WTC11 (cell line): ENCODE measurements around the gene CDH13. TPM values are rescaled to one million over a fixed set of nuclear protein-coding genes. Genes with fewer than 3 reads are reported as not detected.

ENCODE experiments used
- ATAC-seq: fragments of 200-7000 bp; cut with Tn5 transposase; 2 replicates; pipeline ENCODE4 v1.10.0; 2021; ENCODE audit warnings: mild to moderate bottlenecking, moderate library complexity
- CTCF ChIA-PET: fragments of 300-600 bp; sonication (Branson Sonifier 250); formaldehyde crosslinking; loops from one replicate; lab custom pipeline; 2021; ENCODE audit warnings: antibody characterized with exemption; lab: Charles Lee
- POLR2A ChIA-PET: fragments of 350-600 bp; sonication (Branson Sonifier 250); formaldehyde crosslinking; loops from one replicate; lab custom pipeline; 2021; ENCODE audit warnings: antibody characterized with exemption; lab: Charles Lee
- DNase-seq: peaks from one replicate; pipeline ENCODE4 v3.0.0; 2021; ENCODE audit warnings: low spot score
- H3K27ac Mint-ChIP-seq: 2 replicates; pipeline ENCODE4 v1.8.0; 2021; ENCODE audit warnings: mixed read lengths
- H3K27me3 Mint-ChIP-seq: 2 replicates; pipeline ENCODE4 v1.8.0; 2021; ENCODE audit warnings: low read depth, mild to moderate bottlenecking, moderate library complexity, mixed read lengths
- H3K36me3 Mint-ChIP-seq: 2 replicates; pipeline ENCODE4 v1.8.0; 2021; ENCODE audit warnings: mixed read lengths
- H3K4me1 Mint-ChIP-seq: 2 replicates; pipeline ENCODE4 v1.8.0; 2022; ENCODE audit warnings: mixed read lengths
- H3K4me3 Mint-ChIP-seq: 2 replicates; pipeline ENCODE4 v1.8.0; 2021; ENCODE audit warnings: mild to moderate bottlenecking, moderate library complexity, mixed read lengths
- H3K9me3 Mint-ChIP-seq: 2 replicates; pipeline ENCODE4 v1.8.0; 2021; ENCODE audit warnings: mixed read lengths
- ARID4B ChIP-seq: sonication (generic); formaldehyde crosslinking; IDR thresholded peaks from 2 replicates; pipeline ENCODE4 v1.8.0; 2023; ENCODE audit warnings: missing genetic modification reagents, mild to moderate bottlenecking, borderline replicate concordance
- IRF2 ChIP-seq: sonication (generic); formaldehyde crosslinking; IDR thresholded peaks from 2 replicates; pipeline ENCODE4 v1.8.0; 2022; ENCODE audit warnings: low read depth, missing genetic modification reagents, borderline replicate concordance
- NFATC4 ChIP-seq: fragments of 250-450 bp; sonication (Bioruptor Pico); IDR thresholded peaks from 2 replicates; pipeline ENCODE4 v1.9.0; 2021; ENCODE audit warnings: mild to moderate bottlenecking
- NFE2L1 ChIP-seq: sonication (generic); formaldehyde crosslinking; IDR thresholded peaks from 2 replicates; pipeline ENCODE4 v1.8.1; 2023; ENCODE audit warnings: missing genetic modification reagents
- PREB ChIP-seq: sonication (generic); formaldehyde crosslinking; IDR thresholded peaks from 2 replicates; pipeline ENCODE4 v1.8.1; 2022; ENCODE audit warnings: mild to moderate bottlenecking, missing genetic modification reagents, moderate library complexity, borderline replicate concordance
- PRRX2 ChIP-seq: fragments of 250-450 bp; sonication (Bioruptor Pico); IDR thresholded peaks from 2 replicates; pipeline ENCODE4 v1.8.0; 2021; ENCODE audit warnings: mild to moderate bottlenecking
- SMAD4 ChIP-seq: sonication (generic); formaldehyde crosslinking; IDR thresholded peaks from 2 replicates; pipeline ENCODE4 v1.8.0; 2022; ENCODE audit warnings: mild to moderate bottlenecking, missing genetic modification reagents
- TP53 ChIP-seq: sonication (generic); formaldehyde crosslinking; IDR thresholded peaks from 2 replicates; pipeline ENCODE4 v1.8.1; 2023; ENCODE audit warnings: mild to moderate bottlenecking, missing genetic modification reagents
- ZBTB21 ChIP-seq: sonication (generic); formaldehyde crosslinking; IDR thresholded peaks from 2 replicates; pipeline ENCODE4 v1.8.1; 2023; ENCODE audit warnings: mild to moderate bottlenecking, missing genetic modification reagents, borderline replicate concordance
- ZNF317 ChIP-seq: sonication (generic); formaldehyde crosslinking; IDR thresholded peaks from 2 replicates; pipeline ENCODE4 v1.8.1; 2023; ENCODE audit warnings: low read depth, mild to moderate bottlenecking, moderate library complexity, missing genetic modification reagents, borderline replicate concordance
- ZNF396 ChIP-seq: fragments of 250-450 bp; sonication (Bioruptor Pico); IDR thresholded peaks from 2 replicates; pipeline ENCODE4 v1.8.0; 2021; ENCODE audit warnings: mild to moderate bottlenecking, moderate library complexity, borderline replicate concordance
- total RNA-seq: library from RNA; stranded (reverse); gene quantifications from 3 replicates; pipeline ENCODE4 v1.2.3, GENCODE V29; 2021
- TF ChIP-seq, protein P1 (sequence below): sonication (generic); formaldehyde crosslinking; IDR thresholded peaks from 2 replicates; pipeline ENCODE4 v1.8.1; 2022; ENCODE audit warnings: low read depth, mild to moderate bottlenecking, moderate library complexity, missing genetic modification reagents, borderline replicate concordance
- TF ChIP-seq, protein P2 (sequence below): sonication (generic); formaldehyde crosslinking; IDR thresholded peaks from 2 replicates; pipeline ENCODE4 v1.8.1; 2023; ENCODE audit warnings: mild to moderate bottlenecking, missing genetic modification reagents, moderate library complexity
- TF ChIP-seq, protein P3 (sequence below): sonication (generic); formaldehyde crosslinking; IDR thresholded peaks from 2 replicates; pipeline ENCODE4 v1.8.0; 2022; ENCODE audit warnings: mild to moderate bottlenecking, missing genetic modification reagents
- TF ChIP-seq, protein P4 (sequence below): sonication (generic); formaldehyde crosslinking; IDR thresholded peaks from 2 replicates; pipeline ENCODE4 v1.8.0; 2023; ENCODE audit warnings: missing genetic modification reagents

CDH13 gene
- total RNA-seq, 1 experiment from 2014 or later: 0.81 TPM

DNA sequence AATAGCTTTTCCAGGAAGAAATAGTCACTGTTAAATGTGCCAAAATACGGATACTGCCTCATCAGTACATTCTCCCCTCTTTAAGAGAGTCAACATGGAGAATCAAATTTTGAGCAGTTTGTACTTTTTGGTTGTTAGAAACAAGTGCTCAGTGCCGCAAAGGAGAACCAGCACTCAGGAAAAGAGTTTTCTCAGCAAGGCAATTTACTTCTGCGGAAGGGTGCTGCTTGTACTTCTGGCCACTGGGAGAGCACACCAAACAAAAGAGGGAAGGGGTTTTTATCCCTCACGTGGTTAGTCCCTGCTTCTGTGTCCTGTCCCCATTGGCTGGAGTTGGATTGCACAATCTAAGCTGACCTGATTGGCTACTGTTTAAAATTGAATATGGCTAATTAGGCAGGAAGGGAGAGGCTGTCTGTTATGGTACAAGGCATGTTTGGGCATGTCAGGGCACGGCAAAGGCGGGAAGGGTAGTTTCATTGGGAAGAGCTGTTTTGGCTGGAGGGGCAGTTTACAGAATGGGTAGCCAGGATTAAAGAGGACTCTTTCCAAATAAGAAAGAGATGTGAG lies 499.3 kb downstream of the CDH13 start:
- H3K36me3 Mint-ChIP-seq: peaks cover 26% of the 10 kb centered on the region
- ChIA-PET POLR2A (no interaction called here), CTCF (interaction anchor here (1.2 kb wide), 1 partner anchor 13 kb away, joined by 6 read pairs; no protein-coding TSS in a partner anchor)
- TF ChIP-seq IRF2 (CRISPR knock-in tag) (no peak), ARID4B (CRISPR knock-in tag) (no peak), ZNF317 (CRISPR knock-in tag) (no peak), SMAD4 (no peak), TP53 (CRISPR knock-in tag) (no peak), NFATC4 (CRISPR knock-in tag) (no peak), PREB (no peak), PRRX2 (CRISPR knock-in tag) (no peak), ZBTB21 (CRISPR knock-in tag) (no peak), NFE2L1 (CRISPR knock-in tag) (no peak)
- TF ChIP-seq, protein P1, sequence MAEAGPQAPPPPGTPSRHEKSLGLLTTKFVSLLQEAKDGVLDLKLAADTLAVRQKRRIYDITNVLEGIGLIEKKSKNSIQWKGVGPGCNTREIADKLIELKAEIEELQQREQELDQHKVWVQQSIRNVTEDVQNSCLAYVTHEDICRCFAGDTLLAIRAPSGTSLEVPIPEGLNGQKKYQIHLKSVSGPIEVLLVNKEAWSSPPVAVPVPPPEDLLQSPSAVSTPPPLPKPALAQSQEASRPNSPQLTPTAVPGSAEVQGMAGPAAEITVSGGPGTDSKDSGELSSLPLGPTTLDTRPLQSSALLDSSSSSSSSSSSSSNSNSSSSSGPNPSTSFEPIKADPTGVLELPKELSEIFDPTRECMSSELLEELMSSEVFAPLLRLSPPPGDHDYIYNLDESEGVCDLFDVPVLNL: no peak
- TF ChIP-seq, protein P2, sequence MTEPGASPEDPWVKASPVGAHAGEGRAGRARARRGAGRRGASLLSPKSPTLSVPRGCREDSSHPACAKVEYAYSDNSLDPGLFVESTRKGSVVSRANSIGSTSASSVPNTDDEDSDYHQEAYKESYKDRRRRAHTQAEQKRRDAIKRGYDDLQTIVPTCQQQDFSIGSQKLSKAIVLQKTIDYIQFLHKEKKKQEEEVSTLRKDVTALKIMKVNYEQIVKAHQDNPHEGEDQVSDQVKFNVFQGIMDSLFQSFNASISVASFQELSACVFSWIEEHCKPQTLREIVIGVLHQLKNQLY (CRISPR knock-in tag): no peak
- TF ChIP-seq, protein P3, sequence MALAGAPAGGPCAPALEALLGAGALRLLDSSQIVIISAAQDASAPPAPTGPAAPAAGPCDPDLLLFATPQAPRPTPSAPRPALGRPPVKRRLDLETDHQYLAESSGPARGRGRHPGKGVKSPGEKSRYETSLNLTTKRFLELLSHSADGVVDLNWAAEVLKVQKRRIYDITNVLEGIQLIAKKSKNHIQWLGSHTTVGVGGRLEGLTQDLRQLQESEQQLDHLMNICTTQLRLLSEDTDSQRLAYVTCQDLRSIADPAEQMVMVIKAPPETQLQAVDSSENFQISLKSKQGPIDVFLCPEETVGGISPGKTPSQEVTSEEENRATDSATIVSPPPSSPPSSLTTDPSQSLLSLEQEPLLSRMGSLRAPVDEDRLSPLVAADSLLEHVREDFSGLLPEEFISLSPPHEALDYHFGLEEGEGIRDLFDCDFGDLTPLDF (CRISPR knock-in tag): no peak
- H3K4me1 Mint-ChIP-seq: peaks cover 8% of the 10 kb centered on the region
- peaks cover 30% of the 10 kb centered on the region for H3K9me3 Mint-ChIP-seq
- ATAC-seq: no peak
- H3K4me3 Mint-ChIP-seq: no peak overlapping the region
- no peak overlapping the region for H3K27ac Mint-ChIP-seq
- peaks cover 8% of the 10 kb centered on the region; the same call in 1 of the 2 replicates for H3K27me3 Mint-ChIP-seq
- no peak for DNase-seq

- ATAC-seq: no peak
- TF ChIP-seq, protein P4, sequence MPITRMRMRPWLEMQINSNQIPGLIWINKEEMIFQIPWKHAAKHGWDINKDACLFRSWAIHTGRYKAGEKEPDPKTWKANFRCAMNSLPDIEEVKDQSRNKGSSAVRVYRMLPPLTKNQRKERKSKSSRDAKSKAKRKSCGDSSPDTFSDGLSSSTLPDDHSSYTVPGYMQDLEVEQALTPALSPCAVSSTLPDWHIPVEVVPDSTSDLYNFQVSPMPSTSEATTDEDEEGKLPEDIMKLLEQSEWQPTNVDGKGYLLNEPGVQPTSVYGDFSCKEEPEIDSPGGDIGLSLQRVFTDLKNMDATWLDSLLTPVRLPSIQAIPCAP (CRISPR knock-in tag): no peak
- TF ChIP-seq ZNF396: no peak
- H3K36me3 Mint-ChIP-seq: peaks cover 26% of the 10 kb centered on the region
- DNase-seq: no peak
- CTCF ChIA-PET: interaction anchor here (1.2 kb wide), 1 partner anchor 15 kb away, joined by 5 read pairs; no protein-coding TSS in a partner anchor
- no peak overlapping the region for H3K27ac Mint-ChIP-seq
- peaks cover 30% of the 10 kb centered on the region for H3K9me3 Mint-ChIP-seq
- no peak overlapping the region for H3K4me3 Mint-ChIP-seq
- POLR2A ChIA-PET: no interaction called here
- H3K27me3 Mint-ChIP-seq: peaks cover 8% of the 10 kb centered on the region; the same call in 1 of the 2 replicates
- peaks cover 12% of the 10 kb centered on the region for H3K4me1 Mint-ChIP-seq
Observed at GRCh38 chr16:83128041-83128440, 501.3 kb downstream of the CDH13 start.
